Stimulated activated CD8-positive, alpha-beta memory T cell treated with anti-CD3 and anti-CD28 coated beads, Interleukin-15, amount 100 ng/mL, for 48 hours (primary cell): Measurements from ENCODE around the gene FCRLB.
"Not testable (repeated sequence)": the region's sequence is repeated elsewhere in the genome, so short reads cannot be mapped to it uniquely, and the experiment has no call there.

Experiments used
- DNase-seq, 2 donors: peaks; one replicate each; pipeline ENCODE4 v3.0.0-alpha.2; 2020; ENCODE audit warnings: low read depth in 2 of 2

Gene FCRLB

DNA sequence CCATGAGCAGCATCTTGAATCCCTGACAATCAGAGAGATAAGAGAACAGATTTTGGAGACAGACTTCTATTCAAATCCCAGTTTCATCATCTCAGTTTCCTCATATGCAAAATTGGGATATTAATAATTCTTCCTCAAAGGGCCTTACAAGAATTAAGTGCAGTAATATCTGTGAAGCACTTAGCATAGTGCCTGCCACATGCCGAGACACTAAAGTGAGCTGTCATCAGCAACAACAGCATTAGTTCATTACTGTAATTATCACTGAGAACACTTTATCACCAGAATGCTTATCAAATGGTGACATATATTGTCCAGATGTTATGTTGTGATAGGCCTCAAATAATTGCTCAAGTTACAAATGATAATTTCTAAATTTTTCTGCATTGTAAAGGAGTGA is 922 bp upstream of the FCRLB start:
- no peak for DNase-seq

DNA sequence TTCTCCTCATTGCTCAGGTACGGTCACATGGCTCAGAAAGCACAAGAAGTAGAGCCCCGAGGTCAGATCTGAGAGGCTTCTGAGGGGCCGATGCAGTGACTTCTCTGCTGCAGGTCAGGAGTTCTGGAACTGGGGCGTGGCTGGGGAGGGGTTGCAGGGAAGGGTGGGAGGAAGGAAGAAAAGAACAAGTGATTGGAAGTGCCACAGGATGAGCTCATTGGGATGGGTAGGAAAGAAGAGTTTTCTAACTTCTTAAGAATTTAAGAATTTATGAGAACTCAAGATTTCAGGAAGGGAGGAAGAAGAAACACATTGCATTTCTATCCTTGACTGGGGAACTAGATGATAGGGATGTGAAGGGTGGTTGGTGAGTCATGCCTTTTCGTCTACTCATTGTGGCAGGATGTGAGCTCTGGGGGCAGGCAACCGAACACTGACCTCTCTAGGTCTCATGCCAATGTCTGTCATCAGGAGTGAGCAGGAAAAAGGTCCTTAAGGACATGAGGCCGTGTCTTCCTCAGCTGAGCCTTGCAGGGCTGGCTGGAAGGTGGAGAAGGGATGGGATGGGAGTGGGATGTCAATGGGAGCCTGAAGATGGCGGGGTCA is 497 bp downstream of the FCRLB start:
- no peak for DNase-seq

DNA sequence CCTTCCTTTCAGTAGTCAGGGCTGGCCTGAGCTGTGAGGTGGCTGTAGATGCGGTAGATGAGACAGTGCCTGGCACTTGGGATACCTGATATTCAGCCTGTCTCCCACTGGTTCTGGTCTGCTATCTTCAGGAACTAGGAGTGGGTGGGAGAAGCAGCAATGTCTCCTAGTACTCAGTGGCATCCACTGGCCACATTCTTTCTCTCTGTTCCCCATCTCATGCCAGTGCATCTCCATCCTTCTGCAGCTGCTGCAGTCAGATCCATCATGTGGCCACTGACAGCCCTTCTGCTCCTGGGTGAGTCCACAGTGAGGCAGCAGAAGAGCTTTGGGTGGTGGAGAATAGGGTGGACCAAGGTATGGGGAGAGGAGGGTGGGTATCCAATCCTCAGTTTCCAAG is 1.1 kb downstream of the FCRLB start:
- DNase-seq, result no peak

DNA sequence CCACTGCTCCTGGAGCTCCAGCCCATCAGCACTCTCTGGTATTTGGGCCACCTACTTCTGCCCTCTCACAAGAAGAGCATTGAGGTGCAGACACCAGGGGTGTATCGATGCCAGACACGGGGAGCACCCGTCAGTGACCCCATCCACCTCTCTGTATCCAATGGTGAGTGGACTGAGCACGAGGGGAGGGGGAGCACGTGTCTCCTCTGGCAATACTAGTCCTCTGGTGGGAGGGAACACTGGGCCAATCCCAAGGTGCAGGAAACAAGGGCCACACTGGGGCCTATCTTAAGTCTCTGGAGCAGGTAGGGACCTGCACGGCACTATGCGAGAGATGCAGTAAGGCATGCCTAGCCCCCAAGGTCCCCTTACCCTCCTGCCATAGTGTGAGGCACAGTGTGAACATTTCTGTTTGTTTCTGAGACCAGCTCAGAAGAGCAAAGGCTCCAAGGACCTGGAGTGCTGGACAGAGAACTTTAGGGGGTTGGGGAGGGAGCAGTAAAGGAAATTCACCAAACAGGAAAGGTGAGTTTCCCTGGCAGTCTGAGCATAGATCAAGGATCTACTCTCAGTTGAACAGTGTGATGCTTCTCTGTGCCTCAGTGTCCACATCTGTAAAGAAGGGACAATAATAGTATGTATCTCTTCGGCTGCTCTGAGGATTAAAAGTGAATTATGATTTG is 2.3 kb downstream of the FCRLB start:
- no peak for DNase-seq

DNA sequence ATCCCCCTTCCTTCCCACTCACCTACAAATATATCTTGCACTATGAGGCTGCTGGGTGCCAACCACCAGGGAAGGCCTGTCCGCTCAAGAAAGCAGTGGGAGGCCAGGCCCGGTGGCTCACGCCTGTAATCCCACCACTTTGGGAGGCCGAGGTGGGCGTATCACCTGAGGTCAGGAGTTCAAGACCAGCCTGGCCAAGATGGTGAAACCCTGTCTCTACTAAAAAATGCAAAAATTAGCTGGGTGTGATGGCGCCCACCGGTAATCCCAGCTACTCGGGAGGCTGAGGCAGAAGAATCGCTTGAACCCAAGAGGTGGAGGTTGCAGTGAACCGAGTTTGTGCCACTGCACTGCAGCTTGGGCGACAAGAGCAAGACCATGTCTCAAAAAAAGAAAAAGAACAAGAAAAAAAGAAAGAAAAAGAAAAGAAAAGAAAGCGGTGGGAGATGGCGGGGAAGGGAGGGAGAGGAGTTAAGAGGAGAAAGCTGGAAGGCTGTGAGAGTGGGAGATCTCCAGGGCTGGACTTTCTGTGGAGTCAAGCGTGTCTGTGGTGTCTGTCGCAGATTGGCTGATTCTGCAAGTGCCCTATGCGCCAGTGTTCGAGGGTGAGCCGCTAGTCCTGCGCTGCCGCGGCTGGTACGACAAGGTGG is 4.0 kb downstream of the FCRLB start:
- not testable (repeated sequence) for DNase-seq

DNA sequence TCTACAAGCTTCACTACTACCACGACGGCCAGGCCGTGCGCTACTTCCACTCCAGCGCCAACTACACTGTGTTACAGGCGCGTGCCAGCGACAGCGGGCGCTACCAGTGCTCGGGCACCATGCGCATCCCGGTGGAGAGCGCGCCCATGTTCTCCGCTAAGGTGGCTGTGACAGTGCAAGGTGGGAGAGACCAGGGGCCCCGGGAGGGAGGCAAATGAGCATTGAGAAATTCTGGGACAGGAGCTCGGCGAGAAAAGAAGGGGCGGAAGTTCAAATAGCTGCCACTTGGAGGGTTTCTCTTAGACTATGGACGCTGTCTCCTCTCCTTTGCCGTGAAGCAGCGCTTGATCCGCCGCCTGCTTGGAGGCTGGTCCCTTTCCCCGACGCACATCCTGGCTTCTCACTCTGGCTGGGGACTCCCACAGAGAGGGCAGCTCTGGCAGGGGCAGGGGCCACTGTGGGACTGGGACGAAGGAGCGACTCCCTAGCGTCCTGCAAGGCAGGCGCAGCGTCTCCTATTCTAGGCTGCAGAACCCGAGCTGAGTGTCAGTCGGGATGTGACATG is 4.6 kb downstream of the FCRLB start:
- DNase-seq, result peak in 1 of 2 donors; percentile 12

DNA sequence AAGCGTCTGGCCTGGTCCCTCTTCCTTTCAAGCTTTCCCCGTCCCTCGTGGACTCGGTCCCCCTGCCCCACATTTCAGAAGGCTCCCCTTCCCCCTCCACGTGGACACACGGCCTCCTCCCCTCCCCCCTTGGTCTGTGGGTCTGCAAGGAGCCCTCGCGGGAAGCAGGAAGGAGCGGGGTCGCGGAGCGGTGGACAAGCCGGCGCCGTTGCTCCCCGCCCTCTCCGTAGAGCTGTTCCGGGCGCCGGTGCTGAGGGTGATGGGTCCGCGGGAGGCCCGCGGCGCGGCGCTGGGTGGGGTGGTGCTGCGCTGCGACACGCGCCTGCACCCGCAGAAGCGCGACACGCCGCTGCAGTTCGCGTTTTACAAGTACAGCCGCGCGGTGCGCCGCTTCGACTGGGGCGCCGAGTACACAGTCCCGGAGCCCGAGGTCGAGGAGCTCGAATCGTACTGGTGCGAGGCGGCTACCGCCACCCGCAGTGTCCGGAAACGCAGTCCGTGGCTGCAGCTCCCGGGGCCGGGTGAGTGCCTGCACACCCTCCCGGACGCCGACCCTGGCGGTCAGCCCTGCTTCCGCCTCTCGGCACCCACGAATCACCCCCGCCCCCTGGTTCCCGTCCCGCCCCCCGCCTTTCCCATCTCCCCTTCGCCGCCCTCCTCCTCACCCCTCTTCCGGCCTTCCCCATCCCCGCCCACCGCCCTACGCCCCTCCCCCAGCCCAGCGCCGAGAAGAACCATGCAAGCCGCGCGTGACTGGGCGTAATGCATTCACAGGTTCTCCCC is 5.3 kb downstream of the FCRLB start:
- DNase-seq, result peak; percentile 42 to 52

DNA sequence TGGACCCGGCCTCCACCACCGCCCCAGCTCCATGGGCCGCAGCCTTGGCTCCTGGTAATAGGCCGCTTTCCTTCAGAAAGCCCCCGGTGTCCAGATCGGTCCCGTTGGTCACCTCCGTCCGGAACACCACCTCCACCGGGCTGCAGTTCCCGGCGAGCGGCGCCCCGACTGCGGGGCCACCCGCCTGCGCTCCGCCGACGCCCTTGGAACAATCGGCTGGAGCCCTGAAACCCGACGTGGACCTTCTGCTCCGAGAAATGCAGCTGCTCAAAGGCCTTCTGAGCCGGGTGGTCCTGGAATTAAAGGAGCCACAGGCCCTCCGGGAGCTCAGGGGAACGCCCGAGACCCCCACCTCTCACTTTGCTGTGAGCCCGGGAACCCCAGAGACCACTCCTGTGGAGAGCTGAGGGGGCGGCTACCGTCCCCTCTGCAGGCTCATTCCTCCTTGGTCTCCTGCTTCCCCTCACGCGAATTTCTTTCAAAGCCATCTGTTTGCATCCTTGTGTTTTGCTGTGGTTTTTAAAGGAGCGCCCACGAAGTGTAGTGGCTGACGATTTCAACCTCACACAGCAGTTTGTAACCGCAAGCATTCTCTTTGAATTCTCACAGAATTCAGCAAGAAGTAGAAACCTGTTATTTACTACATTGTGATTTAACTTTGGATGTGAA is 6.0 kb downstream of the FCRLB start:
- DNase-seq, result peak in 1 of 2 donors; percentile 11

DNA sequence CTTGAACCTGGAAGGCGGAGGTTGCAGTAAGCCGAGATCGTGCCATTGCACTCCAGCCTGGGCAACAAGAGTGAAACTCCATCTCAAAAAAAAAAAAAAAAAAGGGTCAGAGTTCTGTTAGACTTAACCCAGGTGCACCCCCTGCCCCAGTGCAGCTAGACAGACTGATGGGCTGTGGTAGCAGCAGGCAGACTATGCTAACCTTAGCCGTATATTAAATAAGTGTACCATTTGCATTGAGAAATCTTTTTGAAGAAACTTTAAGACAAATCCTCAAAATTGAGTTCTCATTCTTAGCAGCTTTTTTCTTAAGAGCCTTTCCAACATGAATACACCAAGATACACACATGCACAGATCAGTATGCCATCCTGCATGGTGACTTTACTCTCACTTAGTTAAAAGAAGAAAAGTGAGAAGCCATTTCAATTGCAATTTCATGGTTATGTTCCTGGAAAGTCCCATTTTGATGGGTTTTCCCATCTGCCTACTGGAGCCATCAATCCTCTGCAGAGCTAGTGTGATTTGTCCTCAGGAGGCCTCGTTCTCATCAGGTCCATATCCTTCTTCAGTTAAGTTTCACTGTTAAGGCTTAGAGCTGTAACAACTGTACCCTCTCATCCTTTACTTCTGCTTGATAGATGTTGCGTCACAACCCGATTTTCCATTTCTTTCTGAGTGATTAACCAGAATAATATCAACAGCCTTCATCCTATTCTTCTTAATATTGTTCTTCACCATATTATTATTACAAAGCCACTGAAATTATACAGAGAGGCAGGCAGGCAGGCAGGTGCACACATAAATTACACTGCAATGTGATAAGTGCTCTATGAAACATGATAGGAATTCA is 7.3 kb downstream of the FCRLB start:
- DNase-seq, result no peak

DNA sequence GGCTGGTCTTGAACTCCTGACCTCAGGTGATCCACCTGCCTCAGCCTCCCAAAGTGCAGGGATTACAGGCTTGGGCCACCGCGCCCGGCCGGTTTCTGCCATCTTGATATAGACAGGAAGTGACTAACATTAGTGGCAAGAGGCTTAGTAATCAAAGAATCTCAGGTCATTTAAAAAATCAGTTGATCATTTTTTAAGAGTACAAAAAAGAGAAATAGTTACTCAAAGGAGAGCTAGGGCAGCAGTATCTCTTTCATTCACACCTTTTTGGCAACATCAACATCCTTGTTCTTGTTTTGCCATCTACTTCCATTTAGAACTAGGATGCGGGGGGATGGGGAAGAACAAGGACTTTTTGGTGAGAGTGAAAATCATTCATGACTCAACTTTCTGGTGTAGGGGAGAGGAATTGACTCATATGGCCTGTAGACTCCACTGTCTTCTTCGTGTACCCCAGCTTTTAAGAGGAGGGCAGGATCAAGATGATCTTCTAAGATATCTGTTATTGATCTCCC is 8.8 kb downstream of the FCRLB start:
- peak in 1 of 2 donors; percentile 38 for DNase-seq

DNA sequence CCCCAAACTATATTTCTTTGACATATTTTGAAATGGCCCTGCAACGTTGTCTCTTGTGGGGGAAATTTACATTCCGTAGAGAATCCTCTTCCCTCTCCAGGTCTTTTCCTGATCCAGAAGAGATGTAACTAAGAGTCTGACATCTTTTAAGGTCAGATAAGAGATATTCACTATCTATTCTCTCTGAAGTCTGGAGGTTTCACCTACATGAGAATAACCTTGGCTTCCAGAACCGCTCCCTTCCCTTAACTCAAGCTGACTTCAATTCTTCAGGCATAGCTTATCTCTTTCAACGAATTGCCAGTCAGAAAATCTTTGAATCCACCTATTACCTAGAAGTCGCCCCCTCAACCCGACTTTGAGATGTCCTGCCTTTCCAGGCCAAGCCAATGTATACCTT is 9.9 kb downstream of the FCRLB start:
- no peak for DNase-seq

DNA sequence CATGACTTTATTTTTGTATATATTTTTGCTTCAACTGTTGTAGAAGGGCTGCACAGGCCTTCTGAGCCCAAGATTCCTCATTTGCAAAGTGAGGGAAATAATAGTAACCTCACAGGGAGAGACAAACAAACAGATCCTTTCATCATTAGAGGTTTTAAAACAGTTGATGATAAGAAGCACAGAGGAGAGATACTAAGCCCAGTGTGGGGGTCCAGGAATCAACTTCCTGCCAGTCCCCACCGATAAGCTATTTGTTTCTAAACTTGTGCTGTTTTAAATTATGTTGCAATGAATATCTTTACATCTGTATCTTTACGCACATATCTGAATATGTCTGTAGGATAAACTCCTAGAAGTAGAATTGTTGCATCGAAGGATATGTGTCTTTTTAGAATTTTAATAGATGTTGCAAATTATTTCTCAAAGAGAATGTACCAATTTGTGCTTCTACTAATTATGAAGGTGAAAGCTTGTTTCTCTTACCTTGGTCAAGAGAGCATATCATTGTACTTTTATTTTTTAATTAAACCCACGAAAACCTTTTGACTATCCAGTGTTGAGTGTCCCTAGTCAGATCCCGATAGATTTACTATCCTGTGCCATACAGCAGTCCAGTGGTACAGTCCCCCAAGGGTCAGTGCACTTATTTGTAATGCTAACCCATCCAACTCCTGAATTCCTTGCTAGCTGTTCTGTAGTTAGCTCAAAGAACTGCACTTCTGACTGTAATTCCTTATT is 10.8 kb downstream of the FCRLB start:
- no peak for DNase-seq

DNA sequence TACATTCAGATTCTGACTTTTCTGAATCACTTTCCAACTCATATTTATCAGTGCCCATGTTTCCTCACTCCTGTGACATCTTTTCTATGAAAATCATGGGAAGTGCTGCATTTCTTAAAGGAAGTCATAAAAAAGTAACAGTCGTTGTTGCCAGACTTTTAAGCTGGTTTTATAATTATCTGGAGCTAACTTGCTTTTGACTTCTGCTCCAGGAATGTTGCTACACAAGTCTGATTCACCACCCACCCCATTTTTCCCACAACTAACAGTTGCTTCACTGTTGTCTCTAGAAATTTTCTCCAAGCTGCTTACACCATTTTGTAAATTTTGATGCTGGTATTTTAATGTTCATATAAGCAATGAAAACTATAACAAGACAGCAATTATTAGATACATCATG is 12.2 kb downstream of the FCRLB start:
- no peak for DNase-seq

DNA sequence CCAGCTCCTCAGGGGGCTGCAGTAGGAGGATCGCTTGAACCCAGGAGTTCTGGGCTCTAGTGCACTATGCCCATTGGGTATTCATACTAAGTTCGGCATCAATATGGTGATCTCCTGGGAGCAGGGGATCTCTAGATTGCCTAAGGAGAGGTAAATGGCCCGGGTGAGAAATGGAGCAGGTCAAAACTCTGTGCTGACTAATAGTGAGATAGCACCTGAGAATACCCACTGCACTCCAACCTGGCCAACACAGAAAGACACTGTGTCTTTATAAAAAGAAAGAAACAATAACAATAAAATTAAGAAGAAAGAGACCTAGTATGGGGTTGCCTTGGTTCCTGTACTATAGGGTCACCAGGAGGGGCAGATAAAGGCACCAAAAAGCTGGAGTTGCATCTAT is 14.5 kb downstream of the FCRLB start:
- DNase-seq, result no peak

DNA sequence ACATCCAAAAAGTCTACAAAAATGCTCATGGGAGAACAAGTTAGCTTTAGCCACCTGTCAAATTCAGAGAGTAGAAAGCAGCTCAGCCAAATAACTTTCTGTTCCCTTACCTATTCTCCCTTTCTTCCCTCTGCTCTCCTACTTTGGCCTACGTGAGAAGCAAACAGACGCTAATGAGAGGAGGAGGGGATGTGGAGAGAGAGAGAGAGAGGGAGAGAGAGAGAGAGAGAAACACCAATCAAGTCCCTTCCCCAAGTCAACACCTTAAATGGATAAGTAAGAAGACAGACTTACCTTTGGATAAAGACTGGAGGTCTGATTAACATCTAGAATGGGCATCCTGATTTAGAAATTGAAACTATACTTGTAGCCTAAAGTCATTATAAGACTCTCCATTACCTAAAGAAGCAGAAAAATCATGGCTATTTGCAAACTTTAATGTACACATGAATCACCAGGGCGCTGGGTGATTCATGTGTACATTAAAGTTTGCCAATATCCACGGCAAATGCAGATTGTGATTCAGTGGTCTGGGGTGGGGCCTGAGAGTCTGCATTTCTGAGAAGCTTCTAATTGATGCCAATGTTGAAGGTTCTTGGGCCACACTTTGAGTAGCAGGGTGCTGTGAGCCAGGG is 15.1 kb downstream of the FCRLB start:
- peak in 1 of 2 donors; percentile 24 for DNase-seq

DNA sequence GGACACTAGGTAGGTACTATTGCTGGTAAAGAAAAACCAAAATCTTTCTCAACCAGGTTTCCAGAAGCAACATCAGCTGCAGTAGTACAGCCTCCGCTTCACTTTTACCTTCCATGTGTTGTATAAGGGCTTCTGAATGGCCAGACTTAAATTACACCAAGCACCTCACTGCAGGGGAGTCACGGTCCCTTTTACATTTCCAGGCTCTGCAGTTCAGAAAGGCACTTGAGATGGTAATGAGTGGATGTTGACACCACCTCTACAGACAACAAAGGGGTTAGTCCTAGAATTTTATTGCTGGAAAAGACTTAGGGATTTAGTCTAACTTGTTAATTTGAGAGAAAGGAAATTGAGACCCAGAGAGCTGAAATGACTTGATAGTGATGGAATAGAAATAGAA is 16.3 kb downstream of the FCRLB start:
- no peak for DNase-seq

DNA sequence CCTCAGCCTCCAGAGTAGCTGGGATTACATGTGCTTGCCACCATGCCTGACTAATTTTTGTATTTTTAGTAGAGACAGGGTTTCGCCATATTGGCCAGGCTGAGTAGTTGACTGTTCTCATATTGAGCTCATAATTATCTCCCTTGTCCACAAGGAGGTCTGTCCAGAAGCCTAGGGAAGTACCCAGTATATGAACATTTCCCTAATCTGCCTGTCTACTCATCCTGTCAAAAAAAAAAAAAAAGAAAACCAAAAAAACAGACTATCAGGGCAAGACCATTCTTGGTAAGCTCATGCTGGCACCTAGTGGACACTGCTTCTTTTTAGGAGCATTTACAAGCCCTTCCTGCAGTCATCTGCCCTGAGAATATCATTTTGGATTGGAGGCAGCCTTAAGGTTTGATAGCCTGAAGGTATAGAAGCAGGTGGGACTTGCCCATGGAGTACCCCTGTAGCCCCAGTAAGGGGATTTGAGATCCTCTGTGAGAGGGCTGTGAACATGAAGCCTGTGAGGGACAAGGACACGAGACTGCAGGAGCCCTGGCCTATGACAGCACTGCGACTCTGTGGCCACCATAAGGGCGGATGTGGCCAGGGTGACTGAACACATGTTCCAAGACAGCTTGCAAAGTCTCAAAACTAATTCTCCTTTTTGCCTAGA is 17.4 kb downstream of the FCRLB start:
- DNase-seq, result peak; percentile 44 to 58

DNA sequence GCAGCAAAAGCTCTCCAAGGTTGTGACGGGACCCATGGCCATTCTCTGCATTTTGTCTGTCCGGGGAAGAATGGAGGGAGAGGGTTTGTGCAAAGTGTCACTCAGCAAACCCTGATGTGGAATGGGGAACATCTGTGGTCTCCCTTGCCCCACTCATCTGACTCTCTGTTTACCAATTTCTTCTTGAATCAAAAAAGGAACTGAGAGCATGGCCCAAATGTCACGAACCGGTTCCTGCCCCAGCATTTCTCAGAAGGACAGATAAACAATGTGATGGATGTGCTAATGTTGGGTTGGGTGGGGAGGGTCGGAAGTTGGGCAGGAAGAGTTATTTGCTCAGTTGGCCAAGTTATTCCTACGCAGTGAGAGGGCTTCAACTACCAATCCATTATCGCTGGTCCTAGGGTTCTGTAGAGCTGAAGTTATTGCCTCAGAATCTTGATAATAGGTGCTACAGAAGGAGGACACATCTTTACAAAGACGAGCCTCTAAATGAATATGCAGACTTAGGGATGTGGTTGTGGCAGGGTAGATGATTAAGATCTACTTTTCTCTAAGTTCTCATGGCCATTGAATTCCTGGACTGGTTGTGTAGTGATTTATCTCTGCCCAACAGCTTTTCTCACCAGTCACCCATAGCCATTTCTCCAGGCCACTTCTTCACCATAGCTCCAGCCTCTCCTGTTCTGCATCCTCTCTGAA is 18.7 kb downstream of the FCRLB start:
- DNase-seq, result no peak
